GM23338 (cell line): Measurements from ENCODE around the gene AKAP8L.

ENCODE experiments used
- CTCF ChIP-seq, 2 experiments: fragments of 200-600 bp in 1 of 2; sonication (generic) in 1 of 2; conservative IDR thresholded peaks; 2 replicates each; pipeline versions ENCODE4 v1.5.1 to v1.6.1; 2016 to 2017; ENCODE audit warnings: antibody characterized with exemption in 2 of 2, low read depth in 2 of 2, mild to moderate bottlenecking in 2 of 2, moderate library complexity in 1 of 2
- ETS1 ChIP-seq: IDR thresholded peaks from 2 replicates; pipeline ENCODE4 v1.6.1; 2016; ENCODE audit warnings: antibody characterized with exemption
- EZH2phosphoT487 ChIP-seq: fragments of 200-600 bp; sonication (generic); IDR thresholded peaks from one replicate; pipeline ENCODE4 v1.8.1; 2018; ENCODE audit warnings: antibody characterized with exemption; ENCODE audit not compliant: unreplicated experiment
- POLR2AphosphoS5 ChIP-seq: IDR thresholded peaks from 2 replicates; pipeline ENCODE4 v1.6.1; 2016; ENCODE audit warnings: antibody characterized with exemption, low read depth
- TF ChIP-seq, protein P1 (sequence below): IDR thresholded peaks from one replicate; pipeline ENCODE4 v1.6.1; 2018; ENCODE audit warnings: antibody characterized with exemption; ENCODE audit not compliant: unreplicated experiment

DNA sequence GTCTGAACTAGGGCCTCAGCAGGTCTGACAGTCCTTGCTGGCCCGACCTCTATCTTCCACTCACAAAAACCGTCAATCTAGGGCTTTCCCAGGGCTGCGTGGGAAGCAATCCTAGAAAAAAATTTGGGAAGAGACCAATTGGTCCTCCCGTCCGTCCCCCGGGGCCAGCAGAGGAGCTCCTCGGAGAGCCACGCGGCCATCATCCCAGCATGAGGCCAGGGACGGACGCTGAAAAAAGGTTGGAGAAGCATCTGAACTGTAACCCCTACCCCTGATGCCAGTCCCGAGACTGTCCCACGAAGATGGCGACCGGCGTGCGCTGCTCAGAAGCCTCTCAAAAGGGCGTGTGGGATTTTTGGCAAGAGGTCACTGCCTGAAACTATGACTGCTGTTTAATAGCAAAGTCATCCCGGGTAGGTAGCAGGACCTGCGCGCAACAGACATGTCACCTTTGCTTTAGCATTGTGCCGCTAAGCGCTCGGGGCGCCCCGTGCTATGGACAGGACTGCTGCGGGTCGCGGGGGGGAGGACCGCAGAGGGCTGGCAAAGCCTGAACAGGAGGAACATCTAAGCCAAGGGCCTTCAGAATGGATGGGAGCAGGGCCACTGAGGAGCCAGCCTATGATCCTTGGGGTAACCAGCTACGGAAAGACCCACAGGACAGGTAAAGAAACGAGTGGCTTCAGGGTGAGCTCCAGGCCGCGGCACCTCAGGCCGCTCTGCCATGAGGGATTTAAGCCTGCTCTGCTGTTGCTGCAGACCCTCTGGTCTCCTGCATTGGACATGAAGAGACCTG lies 49.8 kb downstream of the AKAP8L start:
- no peak for TF ChIP-seq CTCF (conservative IDR thresholded peaks at IDR 0.05; ENCODE audit: low read depth in 2 of 2)
- TF ChIP-seq, protein P1, sequence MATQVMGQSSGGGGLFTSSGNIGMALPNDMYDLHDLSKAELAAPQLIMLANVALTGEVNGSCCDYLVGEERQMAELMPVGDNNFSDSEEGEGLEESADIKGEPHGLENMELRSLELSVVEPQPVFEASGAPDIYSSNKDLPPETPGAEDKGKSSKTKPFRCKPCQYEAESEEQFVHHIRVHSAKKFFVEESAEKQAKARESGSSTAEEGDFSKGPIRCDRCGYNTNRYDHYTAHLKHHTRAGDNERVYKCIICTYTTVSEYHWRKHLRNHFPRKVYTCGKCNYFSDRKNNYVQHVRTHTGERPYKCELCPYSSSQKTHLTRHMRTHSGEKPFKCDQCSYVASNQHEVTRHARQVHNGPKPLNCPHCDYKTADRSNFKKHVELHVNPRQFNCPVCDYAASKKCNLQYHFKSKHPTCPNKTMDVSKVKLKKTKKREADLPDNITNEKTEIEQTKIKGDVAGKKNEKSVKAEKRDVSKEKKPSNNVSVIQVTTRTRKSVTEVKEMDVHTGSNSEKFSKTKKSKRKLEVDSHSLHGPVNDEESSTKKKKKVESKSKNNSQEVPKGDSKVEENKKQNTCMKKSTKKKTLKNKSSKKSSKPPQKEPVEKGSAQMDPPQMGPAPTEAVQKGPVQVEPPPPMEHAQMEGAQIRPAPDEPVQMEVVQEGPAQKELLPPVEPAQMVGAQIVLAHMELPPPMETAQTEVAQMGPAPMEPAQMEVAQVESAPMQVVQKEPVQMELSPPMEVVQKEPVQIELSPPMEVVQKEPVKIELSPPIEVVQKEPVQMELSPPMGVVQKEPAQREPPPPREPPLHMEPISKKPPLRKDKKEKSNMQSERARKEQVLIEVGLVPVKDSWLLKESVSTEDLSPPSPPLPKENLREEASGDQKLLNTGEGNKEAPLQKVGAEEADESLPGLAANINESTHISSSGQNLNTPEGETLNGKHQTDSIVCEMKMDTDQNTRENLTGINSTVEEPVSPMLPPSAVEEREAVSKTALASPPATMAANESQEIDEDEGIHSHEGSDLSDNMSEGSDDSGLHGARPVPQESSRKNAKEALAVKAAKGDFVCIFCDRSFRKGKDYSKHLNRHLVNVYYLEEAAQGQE = no peak
- TF ChIP-seq POLR2AphosphoS5 = no peak
- TF ChIP-seq ETS1 = no peak
- no peak for TF ChIP-seq EZH2phosphoT487
